Stimulated activated naive B cell treated with anti-CD40 and anti-IgM and Interleukin-4, amounts not matched to agents 10 μg/mL and 1 μg/mL and 100 μg/mL, for 72 hours (primary cell): ENCODE data around the gene BACE1-AS.

Experiments used
- ATAC-seq, 2 donors: fragments of 150-1000 bp; cut with Tn5 transposase; replicated peaks; 2 replicates each; pipeline ENCODE4 v1.10.0; 2021; ENCODE audit warnings: moderate library complexity in 1 of 2
- DNase-seq: peaks from one replicate; pipeline ENCODE4 v3.0.0; 2021
- H3K27ac Mint-ChIP-seq: one replicate; pipeline ENCODE4 v1.8.0; 2022; ENCODE audit warnings: mild to moderate bottlenecking, mixed read lengths
- H3K27me3 Mint-ChIP-seq, 2 donors: one replicate each; pipeline ENCODE4 v1.8.0; 2022; ENCODE audit warnings: mixed read lengths in 2 of 2
- H3K36me3 Mint-ChIP-seq, 2 donors: one replicate each; pipeline ENCODE4 v1.8.0; 2022; ENCODE audit warnings: mixed read lengths in 2 of 2, mild to moderate bottlenecking in 1 of 2
- H3K4me1 Mint-ChIP-seq, 2 donors: one replicate each; pipeline ENCODE4 v1.8.0; 2022; ENCODE audit warnings: mixed read lengths in 2 of 2, mild to moderate bottlenecking in 1 of 2
- H3K4me3 Mint-ChIP-seq, 2 donors: one replicate each; pipeline ENCODE4 v1.8.0; 2022; ENCODE audit warnings: mild to moderate bottlenecking in 2 of 2, mixed read lengths in 2 of 2, moderate library complexity in 1 of 2
- H3K9me3 Mint-ChIP-seq, 2 donors: one replicate each; pipeline ENCODE4 v1.8.0; 2022; ENCODE audit warnings: mixed read lengths in 2 of 2, mild to moderate bottlenecking in 1 of 2

BACE1-AS gene

GRCh38 chr11:117300283-117300663 lies 9.1 kb downstream of the BACE1-AS start:
- no peaks in the 10 kb centered on the region for H3K36me3 Mint-ChIP-seq
- no peak overlapping the region for H3K27ac Mint-ChIP-seq
- ATAC-seq (no peak), DNase-seq (no peak)
- H3K4me1 Mint-ChIP-seq, result peaks cover 0 to 6% of the 10 kb centered on the region in 2 donors
- no peaks in the 10 kb centered on the region for H3K9me3 Mint-ChIP-seq
- no peak overlapping the region for H3K4me3 Mint-ChIP-seq
- peaks cover 0 to 5% of the 10 kb centered on the region in 2 donors for H3K27me3 Mint-ChIP-seq

DNA sequence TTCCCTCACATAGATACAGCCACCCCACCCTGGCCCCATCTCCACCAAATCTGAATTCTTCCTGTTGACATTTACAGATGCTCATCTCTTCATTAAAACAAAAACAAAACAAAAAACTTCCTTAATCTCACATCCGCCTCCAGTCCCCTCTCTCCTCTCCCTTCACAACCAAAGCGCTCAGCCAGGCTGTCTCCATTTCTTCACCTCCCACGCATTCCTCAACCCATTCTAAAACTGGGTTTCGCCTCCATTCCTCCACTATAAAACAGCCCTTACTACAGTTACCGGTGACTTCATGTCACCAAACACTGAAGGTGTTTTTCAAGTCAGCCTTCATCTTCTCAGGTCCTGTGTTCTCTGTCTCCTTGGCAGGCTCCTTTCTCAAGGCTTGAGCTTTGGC lies 9.6 kb downstream of the BACE1-AS start:
- Mint-ChIP-seq H3K27ac (no peak overlapping the region), H3K9me3 (no peaks in the 10 kb centered on the region), H3K36me3 (no peaks in the 10 kb centered on the region), H3K4me3 (no peak overlapping the region), H3K4me1 (peaks cover 0 to 6% of the 10 kb centered on the region in 2 donors), H3K27me3 (peaks cover 0 to 5% of the 10 kb centered on the region in 2 donors)
- DNase-seq, result no peak
- no peak for ATAC-seq

DNA sequence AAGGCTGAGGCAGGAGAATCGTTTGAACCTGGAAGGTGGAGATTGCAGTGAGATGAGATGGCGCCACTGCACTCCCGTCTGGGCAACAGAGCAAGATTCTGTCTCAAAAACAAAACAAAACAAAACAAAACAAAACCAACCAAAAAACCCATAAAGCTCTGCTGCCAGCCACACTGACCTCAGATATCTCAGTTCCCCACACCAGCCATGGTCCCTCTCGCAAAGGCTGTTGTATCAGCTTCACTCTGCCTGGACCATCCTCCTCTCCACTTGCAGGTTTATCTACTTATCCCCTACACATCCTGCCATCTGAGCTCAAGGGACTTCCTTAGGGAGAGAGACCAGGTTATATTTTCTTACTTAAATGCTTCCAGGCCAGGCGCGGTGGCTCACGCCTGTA lies 11.1 kb downstream of the BACE1-AS start:
- no peaks in the 10 kb centered on the region for H3K36me3 Mint-ChIP-seq
- peaks cover 0 to 6% of the 10 kb centered on the region in 2 donors for H3K4me1 Mint-ChIP-seq
- H3K27me3 Mint-ChIP-seq, result peaks cover 0 to 5% of the 10 kb centered on the region in 2 donors
- DNase-seq, result no peak
- H3K9me3 Mint-ChIP-seq, result no peaks in the 10 kb centered on the region
- H3K4me3 Mint-ChIP-seq, result no peak overlapping the region
- peak; percentile 66 to 77 for ATAC-seq
- no peak overlapping the region for H3K27ac Mint-ChIP-seq

DNA sequence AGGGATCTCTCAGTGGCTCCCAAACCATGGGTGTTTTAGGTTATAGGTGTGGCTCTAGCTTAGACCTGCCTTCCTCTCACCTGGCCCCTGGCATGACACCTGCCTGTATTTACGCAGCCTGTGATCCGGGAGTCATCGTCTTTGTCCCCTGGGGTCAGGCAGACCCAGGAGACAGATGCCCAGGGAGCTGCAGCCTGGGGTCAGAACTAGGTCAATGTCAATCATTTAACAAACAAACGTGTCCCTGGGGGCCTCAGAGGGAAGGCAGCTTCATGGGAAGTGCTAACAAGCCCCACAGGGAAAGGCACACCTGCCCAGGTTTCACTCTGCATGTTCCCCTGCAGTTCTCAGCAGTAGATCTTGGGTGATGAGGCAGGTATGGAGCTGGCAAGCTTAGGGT lies 12.0 kb downstream of the BACE1-AS start:
- Mint-ChIP-seq H3K9me3 (no peaks in the 10 kb centered on the region), H3K36me3 (no peaks in the 10 kb centered on the region), H3K27ac (no peak overlapping the region), H3K4me1 (peaks cover 0 to 6% of the 10 kb centered on the region in 2 donors), H3K27me3 (peaks cover 0 to 5% of the 10 kb centered on the region in 2 donors), H3K4me3 (no peak overlapping the region)
- DNase-seq (no peak), ATAC-seq (no peak)

DNA sequence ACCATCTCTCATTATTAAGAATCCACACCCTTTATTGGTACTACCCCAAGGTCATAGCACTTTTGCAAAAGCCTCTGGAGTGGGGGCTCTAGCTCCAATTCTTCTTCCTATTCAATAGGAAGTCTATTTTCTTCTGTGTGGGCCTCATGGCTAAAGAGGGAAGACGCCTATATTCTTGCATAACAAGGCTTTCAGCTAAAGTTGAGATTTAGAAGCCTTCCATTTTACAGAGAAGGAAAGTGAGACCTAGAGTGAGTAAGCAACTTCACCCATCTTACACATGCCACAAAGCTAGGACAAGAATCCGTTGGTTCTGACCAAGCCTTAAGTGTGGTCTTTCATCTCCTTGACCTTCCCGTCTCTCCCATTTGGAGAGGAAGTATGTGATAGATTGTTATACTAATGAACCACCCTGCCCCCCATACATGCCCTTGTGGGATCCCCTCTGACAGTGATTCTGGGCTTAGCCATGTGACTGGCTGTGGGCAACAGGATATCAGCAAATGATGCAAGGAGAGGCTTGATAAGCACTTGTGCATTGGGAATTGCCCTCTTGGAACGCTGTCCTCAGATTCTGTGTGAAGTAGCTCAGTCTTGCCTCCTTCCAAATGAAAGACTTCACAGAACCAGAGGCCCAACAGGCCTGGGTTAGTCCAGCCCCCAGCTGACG lies 12.6 kb downstream of the BACE1-AS start:
- no peak for ATAC-seq
- Mint-ChIP-seq H3K27me3 (peaks cover 0 to 5% of the 10 kb centered on the region in 2 donors), H3K36me3 (no peaks in the 10 kb centered on the region), H3K27ac (no peak overlapping the region), H3K9me3 (no peaks in the 10 kb centered on the region), H3K4me3 (no peak overlapping the region), H3K4me1 (peaks cover 0 to 6% of the 10 kb centered on the region in 2 donors)
- DNase-seq, result no peak

DNA sequence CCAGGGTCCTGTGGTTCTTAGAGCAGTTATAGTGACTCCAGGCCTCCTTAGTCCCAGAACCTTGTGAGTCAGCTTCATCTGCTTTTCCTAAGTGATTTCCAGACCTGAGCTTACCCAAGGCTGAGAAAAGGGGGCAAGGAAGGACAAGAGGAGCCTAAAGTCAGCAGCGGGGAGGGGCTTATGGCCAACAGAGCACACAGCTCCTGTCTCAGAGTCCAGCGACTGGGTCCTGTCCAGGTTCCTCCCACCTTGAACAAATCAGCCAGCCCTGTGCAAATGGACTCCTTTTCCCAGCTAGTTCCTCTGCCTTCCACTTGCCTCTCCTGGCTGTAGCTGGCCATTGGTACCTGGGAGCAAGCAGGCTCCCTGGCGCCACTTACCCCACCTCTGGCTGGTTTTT lies 14.0 kb downstream of the BACE1-AS start:
- Mint-ChIP-seq H3K36me3 (no peaks in the 10 kb centered on the region), H3K4me3 (no peak overlapping the region), H3K9me3 (no peaks in the 10 kb centered on the region), H3K27me3 (peaks cover 6 to 14% of the 10 kb centered on the region in 2 donors), H3K27ac (no peak overlapping the region), H3K4me1 (peaks cover 0 to 6% of the 10 kb centered on the region in 2 donors)
- DNase-seq (no peak), ATAC-seq (no peak)

DNA sequence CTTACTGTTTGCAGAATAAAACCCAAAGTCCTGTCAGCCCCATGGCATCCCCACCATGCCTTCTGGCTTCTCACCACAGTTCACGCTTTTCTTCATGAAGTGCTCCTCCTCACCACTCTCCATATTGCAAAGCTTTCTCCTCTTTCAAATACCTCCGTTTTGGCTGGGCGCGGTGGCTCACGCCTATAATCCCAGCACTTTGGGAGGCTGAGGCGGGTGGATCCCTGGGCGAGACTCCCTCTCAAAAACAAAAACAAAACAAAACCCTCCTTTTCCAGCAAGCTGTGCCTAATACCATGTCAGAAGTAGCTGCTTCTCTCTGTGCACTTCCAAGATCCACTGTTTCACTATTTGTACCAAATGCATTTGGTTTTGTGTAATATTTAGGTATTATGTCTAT lies 18.2 kb downstream of the BACE1-AS start:
- no peak overlapping the region for H3K4me3 Mint-ChIP-seq
- no peaks in the 10 kb centered on the region for H3K9me3 Mint-ChIP-seq
- peaks cover 16 to 23% of the 10 kb centered on the region in 2 donors for H3K27me3 Mint-ChIP-seq
- H3K36me3 Mint-ChIP-seq, result no peaks in the 10 kb centered on the region
- no peak for ATAC-seq
- peaks cover 2 to 3% of the 10 kb centered on the region in 2 donors for H3K4me1 Mint-ChIP-seq
- DNase-seq, result no peak
- H3K27ac Mint-ChIP-seq, result no peak overlapping the region

- no peaks in the 10 kb centered on the region for H3K9me3 Mint-ChIP-seq
- no peak overlapping the region for H3K4me3 Mint-ChIP-seq
- no peak for ATAC-seq
- peaks cover 11 to 18% of the 10 kb centered on the region in 2 donors for H3K4me1 Mint-ChIP-seq
- no peak for DNase-seq
- peaks cover 30 to 48% of the 10 kb centered on the region in 2 donors for H3K27me3 Mint-ChIP-seq
- H3K36me3 Mint-ChIP-seq, result no peaks in the 10 kb centered on the region
- H3K27ac Mint-ChIP-seq, result no peak overlapping the region
Observed at GRCh38 chr11:117313091-117313490, 21.9 kb downstream of the BACE1-AS start.

DNA sequence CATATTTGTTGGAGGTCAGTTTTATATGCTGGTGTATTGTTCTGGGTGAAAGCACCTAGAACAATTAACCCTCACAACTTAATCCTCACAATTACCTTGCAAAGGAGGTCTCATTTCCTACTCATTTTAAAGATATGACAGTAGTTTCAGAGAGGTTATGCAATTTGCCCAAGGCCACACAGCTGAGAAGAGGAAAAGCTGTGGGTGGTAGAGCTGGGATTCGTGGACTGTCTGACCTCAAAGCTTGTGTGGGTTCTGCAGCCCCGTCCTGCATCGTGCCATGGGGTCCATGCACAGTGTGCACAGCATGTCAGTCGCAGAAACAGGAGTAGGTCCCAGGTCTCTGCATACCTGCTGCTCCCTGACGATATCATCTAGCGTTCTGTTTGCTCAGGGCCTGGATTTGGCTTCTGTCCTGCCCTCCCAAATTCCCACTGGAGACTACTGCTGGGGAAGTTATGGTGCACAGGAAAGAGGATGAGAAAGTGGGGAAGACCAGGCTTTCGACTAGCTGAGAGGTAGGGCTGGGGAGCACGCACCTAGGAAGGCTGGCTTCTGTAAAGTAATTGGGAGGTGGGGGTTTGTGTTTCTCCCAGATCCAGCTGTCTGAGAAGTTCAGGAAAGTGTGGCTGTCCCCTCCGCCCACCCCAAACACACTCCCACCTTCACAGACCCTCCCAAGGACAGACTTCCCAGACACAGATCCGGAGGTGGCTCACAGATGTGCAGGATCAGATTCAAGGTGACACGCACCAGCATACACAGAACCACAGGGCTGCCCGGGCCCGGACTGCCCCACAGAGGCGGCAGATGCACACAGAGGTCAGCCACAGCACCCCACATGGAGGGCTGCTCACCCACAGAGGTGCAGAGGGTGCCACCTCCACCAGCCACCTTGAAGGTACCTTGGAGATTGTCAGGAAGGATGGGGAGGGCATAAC lies 23.0 kb downstream of the BACE1-AS start:
- Mint-ChIP-seq H3K27ac (no peak overlapping the region), H3K27me3 (peaks cover 27 to 47% of the 10 kb centered on the region in 2 donors), H3K4me3 (no peak overlapping the region), H3K36me3 (no peaks in the 10 kb centered on the region), H3K4me1 (peaks cover 11 to 18% of the 10 kb centered on the region in 2 donors), H3K9me3 (no peaks in the 10 kb centered on the region)
- ATAC-seq (no peak), DNase-seq (no peak)

DNA sequence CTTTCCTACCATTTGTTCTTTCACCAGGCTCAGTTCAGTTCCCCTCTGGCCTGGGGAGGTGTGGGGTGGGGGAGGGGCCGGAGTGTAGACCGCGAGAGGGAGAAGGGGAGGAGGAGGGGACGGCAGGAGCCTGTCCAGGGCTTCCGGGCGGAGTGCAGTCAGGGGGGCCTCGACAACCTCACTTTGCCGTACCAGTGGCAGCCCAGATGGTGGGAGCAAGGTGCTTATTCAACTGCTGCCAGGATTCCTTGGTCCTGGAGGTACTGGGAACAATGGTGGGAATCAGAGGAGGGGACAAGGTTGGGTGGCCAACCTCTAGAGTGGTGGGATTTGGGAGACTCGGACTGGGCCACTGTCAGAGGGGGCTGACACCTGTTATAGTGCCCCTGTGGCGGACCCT lies 23.7 kb downstream of the BACE1-AS start:
- Mint-ChIP-seq H3K9me3 (no peaks in the 10 kb centered on the region), H3K27ac (no peak overlapping the region), H3K4me1 (peaks cover 11 to 18% of the 10 kb centered on the region in 2 donors), H3K36me3 (no peaks in the 10 kb centered on the region), H3K4me3 (peak overlapping the region; percentile 63 to 74), H3K27me3 (peaks cover 22 to 42% of the 10 kb centered on the region in 2 donors)
- ATAC-seq, result no peak
- DNase-seq, result no peak

- no peak overlapping the region for H3K27ac Mint-ChIP-seq
Observed at GRCh38 chr11:117315285-117316196, 24.4 kb downstream of the BACE1-AS start.

GRCh38 chr11:117316197-117316961 lies 25.2 kb downstream of the BACE1-AS start, which contains the start of gene BACE1:
TSS of gene BACE1 (minus strand) at chr11:117316256. CDS start at chr11:117315795, 461 bp downstream.
- Mint-ChIP-seq H3K27ac (no peak within 1 kb of the TSS), H3K36me3 (no peaks in the 10 kb centered on the region), H3K4me1 (peaks cover 11 to 18% of the 10 kb centered on the region in 2 donors), H3K9me3 (no peaks in the 10 kb centered on the region), H3K27me3 (peaks cover 22 to 42% of the 10 kb centered on the region in 2 donors), H3K4me3 (peak within 1 kb of the TSS; percentile 74 to 80)
- DNase-seq (no peak), ATAC-seq (peak; percentile 49 to 65)

More at GRCh38 chr11:117315285-117316196, 24.4 kb downstream of the BACE1-AS start:
- H3K36me3 Mint-ChIP-seq, result no peaks in the 10 kb centered on the region
- ATAC-seq (peak; percentile 78), DNase-seq (no peak)
- peak overlapping the region; percentile 74 to 80 for H3K4me3 Mint-ChIP-seq
- peaks cover 22 to 42% of the 10 kb centered on the region in 2 donors for H3K27me3 Mint-ChIP-seq
- no peaks in the 10 kb centered on the region for H3K9me3 Mint-ChIP-seq
- peaks cover 11 to 18% of the 10 kb centered on the region in 2 donors for H3K4me1 Mint-ChIP-seq

GRCh38 chr11:117318738-117319137 lies 27.6 kb downstream of the BACE1-AS start:
- no peaks in the 10 kb centered on the region for H3K36me3 Mint-ChIP-seq
- no peaks in the 10 kb centered on the region for H3K9me3 Mint-ChIP-seq
- H3K4me3 Mint-ChIP-seq, result no peak overlapping the region
- no peak overlapping the region for H3K27ac Mint-ChIP-seq
- ATAC-seq (no peak), DNase-seq (no peak)
- peaks cover 20 to 31% of the 10 kb centered on the region in 2 donors for H3K27me3 Mint-ChIP-seq
- H3K4me1 Mint-ChIP-seq, result peaks cover 11 to 18% of the 10 kb centered on the region in 2 donors
